ENCODE data around the gene RPS3.

DNA sequence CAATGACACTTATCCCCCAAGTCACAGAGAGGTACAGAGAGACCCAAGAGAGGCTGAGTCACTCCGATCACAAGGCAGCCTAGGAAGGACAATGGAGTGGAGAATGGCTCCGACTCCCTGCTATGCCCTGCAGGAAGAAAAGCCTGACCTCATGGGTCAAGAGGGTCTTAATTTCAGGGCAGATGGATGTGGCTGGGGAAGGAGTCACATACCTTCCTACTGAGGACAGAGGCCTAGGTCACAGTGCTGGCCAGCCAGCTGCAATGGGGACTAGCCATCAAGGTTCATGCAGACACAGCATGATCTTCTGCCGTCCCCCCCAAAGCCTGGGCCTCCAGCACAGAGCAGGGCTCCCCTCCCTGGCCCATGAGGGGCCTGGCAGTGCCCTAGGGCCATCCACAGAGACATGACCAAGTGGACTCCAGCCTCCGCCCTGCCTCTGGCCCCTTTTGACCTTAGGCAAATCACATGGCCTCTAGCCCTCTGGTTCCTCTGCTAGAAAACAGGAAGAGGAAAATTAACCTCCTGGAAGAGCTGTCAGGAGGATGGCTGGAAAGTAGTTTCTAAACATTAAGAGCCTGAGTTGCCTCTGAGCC lies 49.7 kb upstream of the RPS3 start:
- TF ChIP-seq ZNF274 (IDR thresholded peaks at IDR 0.05; ENCODE audit: low read depth, low read length) (no peak), YY1 (IDR thresholded peaks at IDR 0.05; ENCODE audit: insufficient read depth, insufficient read length) (no peak), SUZ12 (IDR thresholded peaks at IDR 0.05; ENCODE audit: extremely low read depth, insufficient read depth, insufficient read length) (no peak)
